GM21528 (cell line): ENCODE data around the gene SLC46A1.

Experiments
- ATAC-seq: cut with Tn5 transposase; IDR thresholded peaks from one replicate; pipeline ENCODE4 v1.9.1; 2021; ENCODE audit warnings: mild to moderate bottlenecking, moderate library complexity; ENCODE audit not compliant: unreplicated experiment, low FRiP score

The SLC46A1 gene

DNA sequence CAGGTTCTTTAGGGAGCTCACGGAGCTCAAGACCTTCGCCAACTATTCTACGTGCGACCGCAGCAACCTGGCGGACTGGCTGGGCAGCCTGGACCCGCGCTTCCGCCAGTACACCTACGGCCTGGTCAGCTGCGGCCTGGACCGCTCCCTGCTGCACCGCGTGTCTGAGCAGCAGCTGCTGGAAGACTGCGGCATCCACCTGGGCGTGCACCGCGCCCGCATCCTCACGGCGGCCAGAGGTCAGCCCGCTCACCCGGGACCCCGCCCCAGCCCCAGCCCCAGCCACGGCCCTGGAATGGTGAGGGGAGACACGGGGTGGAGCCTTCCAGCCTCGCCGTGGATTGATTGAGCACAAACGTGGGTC lies 21.0 kb downstream of the SLC46A1 start:
- no peak for ATAC-seq

GRCh38 chr17:28384281-28385036 lies 21.6 kb downstream of the SLC46A1 start:
- peak; percentile 67 for ATAC-seq

GRCh38 chr17:28381141-28381825 lies 24.7 kb downstream of the SLC46A1 start:
- no peak for ATAC-seq

DNA sequence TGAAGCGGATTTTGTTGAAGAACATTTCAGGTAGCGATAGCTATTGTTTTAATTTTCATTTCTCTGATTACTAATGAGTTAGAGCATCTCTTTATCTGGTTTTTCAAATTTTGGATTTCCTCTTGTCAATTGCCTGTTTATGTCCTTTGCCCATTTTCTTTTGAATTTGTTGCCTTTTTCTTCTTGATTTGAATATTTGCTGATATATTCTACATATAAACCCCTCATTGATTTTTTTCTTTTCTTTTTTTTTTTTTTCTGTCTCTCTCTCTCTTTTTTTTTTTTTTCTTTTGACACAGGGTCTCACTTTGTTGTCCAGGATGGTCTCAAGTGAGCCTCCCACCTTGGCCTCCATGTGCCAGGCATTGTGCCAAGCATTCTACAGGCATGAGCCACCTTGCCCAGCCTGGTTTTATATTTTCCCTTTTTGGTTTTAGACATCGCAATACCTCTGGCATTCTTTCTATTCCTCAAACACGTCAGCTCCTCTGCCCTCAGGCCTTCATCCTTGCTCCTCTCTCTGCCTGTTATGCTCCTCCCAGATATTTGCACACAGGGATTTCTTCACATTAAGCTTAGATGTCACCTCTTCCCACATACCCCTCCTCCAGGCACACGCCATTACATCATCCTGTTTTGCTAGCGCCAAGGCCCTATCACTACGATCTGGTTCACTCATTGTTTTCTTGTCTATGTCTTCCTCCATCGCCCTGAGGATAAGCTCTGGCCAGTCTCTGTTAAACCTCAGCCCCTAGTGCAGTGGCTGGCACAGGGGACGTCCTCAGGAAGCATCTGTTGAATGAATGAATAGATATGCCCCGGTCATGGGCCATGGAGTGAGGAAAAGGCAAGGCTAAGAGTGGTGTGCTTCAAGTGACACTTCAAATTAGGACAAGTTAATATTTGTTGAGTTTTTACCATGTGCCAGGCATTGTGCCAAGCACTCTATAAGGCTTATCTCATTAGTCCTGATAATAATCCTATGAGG lies 25.9 kb downstream of the SLC46A1 start:
- ATAC-seq, result no peak

DNA sequence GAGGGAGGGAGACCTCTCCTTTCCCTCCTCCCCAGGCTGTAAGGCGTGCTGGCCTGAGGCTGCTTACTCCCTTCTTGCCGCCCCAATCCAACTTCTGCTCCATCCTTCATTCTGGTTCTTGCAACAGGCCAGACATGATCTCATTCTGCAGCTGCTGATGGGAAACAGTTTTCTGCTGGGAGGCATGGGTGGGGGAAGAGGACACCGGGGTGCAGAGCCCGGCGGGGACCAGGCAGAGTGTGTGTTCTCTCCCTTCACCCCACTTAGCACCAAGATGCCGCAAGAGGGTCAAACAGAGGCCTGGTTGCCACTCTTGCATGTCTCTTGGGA lies 33.1 kb downstream of the SLC46A1 start:
- ATAC-seq, result no peak

- peak; percentile 20 for ATAC-seq
Observed at GRCh38 chr17:28372203-28372944, 33.6 kb downstream of the SLC46A1 start.

GRCh38 chr17:28371245-28372202 lies 34.5 kb downstream of the SLC46A1 start, which contains the start of gene SARM1:
Gene SARM1 (plus strand): TSS chr17:28371694. CDS start chr17:28372033, 339 bp downstream.
- peak; percentile 82 for ATAC-seq

DNA sequence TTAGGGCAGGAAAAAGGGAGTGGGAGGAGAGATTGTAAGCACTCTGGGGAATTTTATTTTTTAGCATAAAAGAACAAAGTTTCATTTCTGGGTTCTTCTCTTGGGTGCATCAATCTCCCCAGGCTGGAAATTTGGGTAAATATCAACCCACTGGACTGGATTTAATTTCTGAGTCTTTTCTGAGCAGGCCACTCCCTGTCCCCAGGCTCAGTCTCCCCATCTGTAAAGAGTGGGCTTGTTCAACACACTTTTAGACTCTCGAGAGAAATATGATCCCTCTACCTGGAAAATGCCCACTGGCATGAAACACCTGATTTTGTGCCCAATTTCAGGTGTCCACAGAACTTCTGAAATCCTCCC lies 35.3 kb downstream of the SLC46A1 start:
- no peak for ATAC-seq

DNA sequence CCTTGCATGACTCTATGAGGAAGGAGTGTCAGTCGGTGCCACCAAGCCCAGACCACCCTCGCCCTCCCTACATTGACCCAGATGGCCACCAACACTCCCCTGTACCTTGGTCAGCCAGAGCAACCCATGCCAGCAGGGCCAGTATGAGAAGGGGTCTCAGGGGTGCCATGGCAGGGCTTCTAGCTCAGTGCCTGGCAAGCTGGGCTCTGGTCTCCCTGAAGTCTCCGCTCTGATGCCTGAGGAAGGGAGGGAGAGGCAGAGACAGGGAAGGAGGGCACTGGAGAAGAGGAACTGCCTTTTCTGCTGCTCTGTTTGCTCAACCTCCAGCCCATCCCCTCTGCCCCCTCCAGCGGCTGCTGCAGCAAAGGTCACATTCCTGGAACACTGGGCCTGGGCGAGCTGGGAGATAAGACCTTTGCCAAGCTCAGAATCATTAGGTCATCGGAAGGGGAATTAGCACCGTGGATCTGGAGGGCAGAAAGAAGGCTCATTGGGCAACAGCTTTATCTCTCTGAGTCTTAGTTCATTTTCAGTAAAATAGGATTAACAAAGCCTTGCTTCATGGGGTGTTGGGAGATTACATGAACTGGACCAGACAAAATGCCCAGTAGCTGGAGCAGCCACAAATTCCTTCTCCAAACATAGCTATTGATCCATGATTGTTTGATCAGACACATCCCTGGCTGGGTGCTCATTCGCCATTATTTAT lies 35.8 kb downstream of the SLC46A1 start, which contains the start of gene VTN:
VTN (minus strand) TSS at position 273 of the 709 bp plus-strand sequence; CDS start at position 169, 104 bp downstream.
- ATAC-seq, result no peak

DNA sequence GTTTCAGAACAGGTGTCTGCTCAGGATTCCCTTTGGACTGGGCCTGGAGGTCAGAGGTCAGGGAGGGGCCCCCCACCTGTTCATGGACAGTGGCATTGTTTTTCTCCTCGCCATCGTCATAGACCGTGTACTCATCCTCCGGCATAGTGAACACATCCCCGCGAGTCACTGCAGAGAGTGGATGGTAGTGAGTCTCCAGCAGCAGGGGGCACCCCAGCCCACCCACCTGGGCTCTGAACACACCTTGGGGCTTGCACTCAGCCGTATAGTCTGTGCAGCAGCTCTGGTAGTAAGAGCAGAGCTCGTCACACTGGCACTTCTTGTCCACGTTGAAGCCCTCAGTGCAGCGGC lies 36.4 kb downstream of the SLC46A1 start:
- no peak for ATAC-seq

DNA sequence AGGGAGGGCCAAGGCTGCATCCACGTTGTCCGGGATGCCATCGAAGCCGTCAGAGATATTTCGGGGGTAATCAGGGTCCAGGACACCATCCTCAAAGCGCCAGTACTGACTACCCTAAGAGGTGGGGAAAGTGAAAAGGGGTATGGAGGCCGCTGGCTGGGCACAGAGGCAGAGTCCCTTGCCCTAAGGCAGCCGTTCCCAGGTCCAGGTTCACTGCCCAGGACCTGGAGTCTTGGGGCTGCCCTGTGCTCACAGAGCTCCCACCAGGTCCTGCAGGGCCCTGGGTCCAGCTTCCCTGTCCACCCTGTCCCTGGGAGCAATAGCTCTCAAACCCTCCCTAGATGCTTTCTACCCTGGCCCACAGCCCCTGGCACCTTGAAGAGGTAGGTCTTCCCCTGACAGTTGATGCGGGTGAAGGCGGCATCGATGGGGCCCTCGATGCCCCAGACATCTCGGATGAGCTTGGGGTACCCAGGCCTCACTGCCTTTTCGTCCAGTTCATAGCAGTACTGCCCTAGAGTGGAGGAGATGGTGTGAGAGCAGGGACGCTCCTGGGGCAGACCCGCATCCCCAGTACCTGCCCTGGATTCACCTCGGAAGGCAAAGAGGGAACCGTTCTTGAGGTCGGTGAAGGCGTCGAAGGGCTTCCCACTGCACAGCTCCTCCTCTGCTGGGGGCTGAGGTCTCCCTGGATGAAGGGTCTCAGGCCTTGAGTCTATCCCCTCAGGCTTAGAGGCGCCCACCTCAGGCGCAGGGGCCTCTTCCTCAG lies 36.9 kb downstream of the SLC46A1 start:
- ATAC-seq, result no peak

DNA sequence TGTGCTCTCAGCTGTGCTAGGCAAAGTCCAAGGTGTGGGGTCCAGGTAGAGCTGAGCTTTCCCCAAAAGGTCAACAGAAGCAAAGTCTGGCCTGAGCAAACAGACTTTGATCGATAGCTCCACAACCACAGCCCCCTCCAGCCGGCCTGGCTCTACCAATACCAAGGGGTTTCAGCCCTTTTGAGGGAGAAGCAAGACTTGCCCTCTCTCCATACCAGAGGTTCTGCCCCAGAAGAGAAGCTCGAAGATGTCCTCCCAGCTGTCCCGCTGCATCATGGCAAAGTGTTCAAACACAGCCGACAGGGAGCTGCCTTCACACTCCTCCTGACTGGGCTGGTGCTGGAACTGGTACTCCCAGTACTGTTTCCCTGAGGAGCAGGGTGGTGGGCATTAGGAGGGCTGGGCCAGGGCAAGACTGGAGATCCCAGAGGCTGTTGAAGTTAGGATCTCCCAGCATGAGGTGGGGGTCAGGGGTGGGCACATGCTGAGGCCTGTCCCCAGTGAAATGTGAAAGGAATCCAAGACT lies 37.6 kb downstream of the SLC46A1 start:
- ATAC-seq, result no peak

- ATAC-seq, result no peak
Observed at GRCh38 chr17:28367641-28368305, 38.2 kb downstream of the SLC46A1 start.

DNA sequence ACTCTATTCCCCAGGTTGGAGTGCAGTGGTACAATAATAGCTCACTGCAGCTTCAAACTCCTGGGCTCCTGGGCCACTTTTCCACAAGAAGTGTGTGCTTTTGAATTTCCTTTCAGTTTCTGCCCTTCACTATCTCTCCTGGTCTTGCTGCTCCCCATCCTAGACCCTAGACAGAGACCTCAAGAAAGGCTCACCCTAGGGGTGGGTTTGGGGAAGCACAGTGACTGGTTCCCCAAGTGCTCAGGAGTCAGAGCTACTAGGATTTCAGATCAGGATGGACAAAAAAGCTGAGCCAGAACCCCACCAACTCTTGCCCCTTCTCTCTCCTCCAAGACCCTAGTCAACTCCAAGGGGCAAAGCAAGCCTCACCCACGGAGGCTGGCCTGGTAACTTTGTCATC lies 39.4 kb downstream of the SLC46A1 start:
- no peak for ATAC-seq

DNA sequence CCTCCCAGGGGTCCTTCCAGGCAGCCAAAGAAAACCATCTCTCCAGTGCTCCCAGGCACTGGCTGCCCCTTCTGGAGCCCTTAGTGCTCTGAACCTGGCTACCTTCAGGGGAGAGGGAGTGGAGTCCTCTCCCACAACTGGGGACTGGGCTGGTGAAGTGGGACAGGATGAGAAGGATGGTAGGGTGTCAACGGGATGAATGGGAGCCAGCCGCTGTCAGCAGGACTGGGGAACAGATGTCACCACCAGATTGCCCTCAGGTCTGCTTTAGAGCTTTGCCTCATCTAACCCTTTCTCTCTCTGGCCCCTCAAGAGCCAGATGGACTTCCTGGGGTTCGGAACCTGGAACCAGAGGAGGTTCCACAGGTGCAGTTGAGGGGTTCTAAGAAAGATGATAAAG lies 40.5 kb downstream of the SLC46A1 start:
- ATAC-seq, result no peak

DNA sequence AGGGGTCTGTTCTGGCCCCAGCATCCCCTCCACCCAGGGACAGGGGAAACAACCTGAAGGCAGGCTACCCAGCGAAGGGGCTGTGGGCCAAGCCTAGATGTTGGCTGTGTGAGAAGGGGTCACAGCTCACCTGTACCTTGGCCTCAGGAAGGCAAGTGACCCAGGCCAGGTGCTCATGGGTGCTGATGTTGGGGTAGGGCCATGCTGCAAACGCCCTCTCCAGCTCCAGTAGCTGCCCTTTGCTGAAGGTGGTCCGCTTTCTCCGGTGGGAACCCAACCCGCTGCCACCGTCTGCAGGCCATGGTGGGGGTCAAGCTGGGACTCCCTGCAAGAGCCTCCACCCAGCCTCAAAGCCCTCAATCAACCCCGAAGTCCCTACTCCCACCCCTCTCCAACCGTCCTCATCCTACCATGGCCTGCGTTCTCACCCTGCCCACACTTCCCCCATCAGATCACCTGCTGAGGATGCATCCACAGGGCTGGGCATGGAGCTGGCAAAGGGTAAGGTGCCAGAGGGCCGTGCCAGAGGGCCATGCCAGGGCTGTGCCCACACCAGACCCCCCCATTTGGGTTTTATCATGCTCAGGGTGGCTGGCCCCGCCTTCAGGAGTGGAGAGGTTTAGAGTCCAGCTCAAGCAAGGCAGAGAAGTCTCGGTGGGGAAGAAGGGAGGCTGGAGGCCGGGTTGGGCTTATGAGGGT lies 41.2 kb downstream of the SLC46A1 start, which contains the start of gene SEBOX:
SEBOX (minus strand) TSS at position 535 of the 699 bp plus-strand sequence; CDS start at position 487, 48 bp downstream.
- ATAC-seq, result no peak
